Muscle of arm (tissue), 14 donors: ENCODE measurements around the gene DSG4. TPM values are rescaled to one million over a fixed set of nuclear protein-coding genes. Genes with fewer than 3 reads are reported as not detected.
"Not testable (repeated sequence)": the region's sequence is repeated elsewhere in the genome, so short reads cannot be mapped to it uniquely, and the experiment has no call there.

Source experiments
- DNase-seq: peaks from one replicate; pipeline ENCODE4 v3.0.0-alpha.2; 2013
- long read RNA-seq, 11 donors: transcript quantifications; one replicate each; lab custom pipeline, GENCODE V29; 2026
- polyA plus RNA-seq, 12 donors: library from polyadenylated mRNA; unstranded; fragments of 120-200 nt; gene quantifications; one replicate each; pipeline ENCODE4 v1.2.1, GENCODE V29; 2013; ENCODE audit not compliant: insufficient read length in 12 of 12

The DSG4 gene
- under 1 TPM in 2 of 12 donors, not detected in 10; 0.04 to 0.08 TPM for polyA plus RNA-seq
- long read RNA-seq, donor 1: 0 reads
- long read RNA-seq, donor 2: 0 reads
- long read RNA-seq, donor 3: 0 reads
- long read RNA-seq, donor 4: 0 reads
- long read RNA-seq, donor 5: 0 reads
- long read RNA-seq, donor 6: 0 reads
- long read RNA-seq, donor 7: 0 reads
- long read RNA-seq, donor 8: 0 reads
- long read RNA-seq, donor 9: 0 reads
- long read RNA-seq, donor 10: 0 reads
- long read RNA-seq, donor 11: 0 reads

GRCh38 chr18:31376477-31376876, at the start of gene DSG4:
DSG4 (plus strand) TSS chr18:31376777; CDS start chr18:31376912, 135 bp downstream.
- DNase-seq: no peak

- no peak for DNase-seq
Measured at GRCh38 chr18:31329787-31330438, 46.7 kb upstream of the DSG4 start.

- no peak for DNase-seq
Measured at GRCh38 chr18:31343454-31343853, 33.1 kb upstream of the DSG4 start.

- DNase-seq: not testable (repeated sequence)
Measured at GRCh38 chr18:31353336-31353735, 23.2 kb upstream of the DSG4 start.

- DNase-seq: no peak
Measured at GRCh38 chr18:31354990-31355389, 21.6 kb upstream of the DSG4 start.

GRCh38 chr18:31356025-31356424, 20.6 kb upstream of the DSG4 start:
- no peak for DNase-seq

GRCh38 chr18:31364190-31364589, 12.4 kb upstream of the DSG4 start:
- DNase-seq: no peak

GRCh38 chr18:31369478-31369877, 7.1 kb upstream of the DSG4 start:
- DNase-seq: no peak

GRCh38 chr18:31371989-31372388, 4.6 kb upstream of the DSG4 start:
- no peak for DNase-seq

- no peak for DNase-seq
Measured at GRCh38 chr18:31373641-31374040, 2.9 kb upstream of the DSG4 start.

- no peak for DNase-seq
Measured at GRCh38 chr18:31380912-31381311, 4.3 kb downstream of the DSG4 start.

- no peak for DNase-seq
Measured at GRCh38 chr18:31382107-31382506, 5.5 kb downstream of the DSG4 start.

- no peak for DNase-seq
Measured at GRCh38 chr18:31386741-31387140, 10.2 kb downstream of the DSG4 start.

- no peak for DNase-seq
Measured at GRCh38 chr18:31393286-31393685, 16.7 kb downstream of the DSG4 start.

GRCh38 chr18:31396796-31397612, 20.4 kb downstream of the DSG4 start:
- DNase-seq: no peak

GRCh38 chr18:31398191-31398590, 21.6 kb downstream of the DSG4 start:
- no peak for DNase-seq

- DNase-seq: no peak
Measured at GRCh38 chr18:31399306-31400032, 22.9 kb downstream of the DSG4 start.

- DNase-seq: no peak
Measured at GRCh38 chr18:31401156-31402025, 24.8 kb downstream of the DSG4 start.

GRCh38 chr18:31402026-31402373, 25.4 kb downstream of the DSG4 start:
- DNase-seq: no peak

- DNase-seq: no peak
Measured at GRCh38 chr18:31403409-31403808, 26.8 kb downstream of the DSG4 start.

GRCh38 chr18:31407649-31408048, 31.1 kb downstream of the DSG4 start:
- DNase-seq: no peak
